NCI-H82 (cell line): ENCODE measurements around the gene CCBE1.
A peak's percentile ranks its signal among the peaks of the same experiment; 100 is the strongest.

Experiments used
- DNase-seq: peaks from one replicate; lab custom pipeline; 2025; lab: John Stamatoyannopoulos, UW

The CCBE1 gene

DNA sequence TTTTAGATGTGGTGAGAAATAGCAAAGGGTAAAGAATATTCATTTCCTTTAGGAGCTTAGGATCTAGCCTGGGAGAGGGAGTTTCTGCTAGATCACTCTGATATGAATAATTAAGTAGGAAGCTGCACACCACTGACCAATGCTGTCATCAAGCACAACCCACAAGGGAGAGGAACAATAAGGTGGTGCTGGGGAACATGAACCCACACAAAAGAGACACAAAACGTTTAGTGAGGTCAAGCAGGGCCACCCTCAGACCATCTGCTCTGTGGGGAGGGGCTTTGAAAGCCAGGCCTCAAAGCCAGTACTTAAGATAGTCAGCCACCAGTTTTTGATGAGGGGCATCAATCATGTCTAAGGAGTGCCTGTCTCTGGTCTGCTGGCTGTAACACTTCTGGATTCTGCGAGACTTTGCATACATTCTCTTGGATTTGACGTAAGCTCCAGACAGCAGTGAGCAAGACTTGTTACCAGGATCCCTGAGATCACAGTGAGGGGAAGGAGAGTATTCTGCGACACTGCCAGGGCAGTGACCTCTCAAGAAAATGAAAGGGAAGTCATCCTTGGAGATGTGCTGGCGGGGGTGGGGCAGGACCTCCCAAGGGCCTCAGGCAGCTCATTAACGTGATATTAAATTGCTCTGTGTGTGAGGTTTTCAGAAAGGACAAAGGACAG, 127.0 kb downstream of the CCBE1 start:
- peak; percentile 94 for DNase-seq

DNA sequence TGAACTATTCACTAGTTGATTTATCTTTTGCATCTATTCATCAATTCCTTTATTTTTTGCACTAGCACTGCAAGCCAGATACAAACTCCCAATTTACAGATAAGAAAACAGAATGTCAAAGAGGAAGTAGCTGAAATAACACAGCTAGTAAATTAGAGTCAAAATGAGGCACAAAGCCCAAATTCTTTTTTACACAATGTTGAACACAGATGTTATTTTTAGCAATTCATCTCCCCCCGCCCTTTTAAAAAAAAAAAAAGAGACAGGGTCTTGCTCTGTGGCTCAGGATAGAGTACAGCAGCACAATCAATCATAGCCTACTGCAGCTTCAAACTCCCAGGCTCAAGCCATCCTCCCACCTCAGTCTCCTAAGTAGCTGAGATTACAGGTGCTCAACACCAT, 127.8 kb downstream of the CCBE1 start:
- DNase-seq: no peak

DNA sequence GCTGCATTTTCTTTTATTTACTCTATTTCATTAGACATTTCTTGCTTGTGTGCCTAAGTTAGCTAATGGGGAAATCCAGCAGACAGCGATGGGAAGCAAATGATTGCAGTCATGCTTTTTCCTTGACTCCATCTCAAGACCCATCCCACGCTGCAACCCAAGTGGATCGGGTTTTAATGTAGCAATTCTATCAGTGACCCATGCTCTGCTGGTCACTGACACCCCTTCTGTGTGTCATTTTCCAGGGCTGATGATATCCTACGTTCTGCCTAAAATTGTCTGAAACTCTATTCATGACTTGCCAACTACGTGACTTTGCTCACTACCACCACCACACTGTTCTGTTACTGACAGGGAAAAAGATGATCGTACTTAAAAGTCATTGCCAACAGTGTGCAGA, 129.8 kb downstream of the CCBE1 start:
- no peak for DNase-seq

DNA sequence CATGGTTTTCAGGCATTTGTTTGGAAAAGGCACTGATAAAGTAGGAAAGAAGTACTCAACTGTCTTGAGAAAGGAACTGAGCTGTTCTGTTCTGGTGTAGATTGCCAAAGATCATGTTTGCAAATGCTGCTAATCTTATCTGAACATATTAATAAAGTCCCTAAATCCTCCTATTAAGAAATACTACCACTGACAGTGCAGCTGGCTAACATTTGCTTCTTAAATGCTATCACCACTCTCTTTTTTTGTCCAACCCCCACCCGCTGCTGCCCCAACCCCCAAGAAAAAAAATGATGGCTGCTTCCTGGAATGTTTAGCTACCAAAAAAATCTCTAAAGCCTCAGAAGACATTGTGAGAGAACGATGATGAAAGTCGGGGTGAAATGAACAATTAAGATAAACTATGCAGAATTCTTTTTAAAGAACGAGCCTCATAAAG, 130.7 kb downstream of the CCBE1 start:
- DNase-seq: peak; percentile 42

DNA sequence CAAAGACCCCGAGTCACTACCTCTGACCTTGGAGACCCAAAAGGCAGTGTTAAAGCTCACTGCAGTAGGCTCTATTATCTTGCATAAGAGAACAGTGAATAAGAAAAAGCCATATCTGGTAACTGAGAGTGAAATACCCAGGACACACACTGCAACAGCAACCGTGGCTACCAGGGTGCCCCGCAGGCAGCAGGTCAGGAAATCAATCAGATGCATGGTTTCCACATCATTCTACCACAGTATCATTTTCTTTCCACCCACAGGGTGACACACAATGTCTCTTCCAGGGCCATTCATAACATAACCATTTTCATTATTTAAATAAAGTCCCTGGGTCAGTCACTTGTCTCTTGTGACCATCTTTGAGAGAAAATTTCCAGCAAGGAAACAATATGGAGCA, 131.3 kb downstream of the CCBE1 start:
- DNase-seq: no peak

DNA sequence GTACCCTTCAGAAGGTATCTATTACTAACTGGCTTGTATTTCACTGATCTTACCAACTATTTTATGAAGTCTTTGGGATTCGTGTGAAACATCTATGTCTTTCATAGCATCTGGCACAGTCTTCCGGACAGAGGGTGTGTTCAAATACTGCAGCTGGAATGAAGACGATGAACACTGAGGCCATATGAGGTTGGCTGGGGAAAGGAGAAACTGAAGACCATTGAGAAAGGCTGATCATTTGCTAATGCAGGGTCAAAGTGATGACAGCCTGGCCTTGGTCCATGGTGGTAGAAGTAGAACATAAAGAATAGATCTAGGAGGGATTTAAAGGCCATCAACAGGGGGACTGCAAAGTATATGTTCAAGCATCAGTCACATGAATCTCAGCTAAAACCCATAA, 132.7 kb downstream of the CCBE1 start:
- DNase-seq: no peak

DNA sequence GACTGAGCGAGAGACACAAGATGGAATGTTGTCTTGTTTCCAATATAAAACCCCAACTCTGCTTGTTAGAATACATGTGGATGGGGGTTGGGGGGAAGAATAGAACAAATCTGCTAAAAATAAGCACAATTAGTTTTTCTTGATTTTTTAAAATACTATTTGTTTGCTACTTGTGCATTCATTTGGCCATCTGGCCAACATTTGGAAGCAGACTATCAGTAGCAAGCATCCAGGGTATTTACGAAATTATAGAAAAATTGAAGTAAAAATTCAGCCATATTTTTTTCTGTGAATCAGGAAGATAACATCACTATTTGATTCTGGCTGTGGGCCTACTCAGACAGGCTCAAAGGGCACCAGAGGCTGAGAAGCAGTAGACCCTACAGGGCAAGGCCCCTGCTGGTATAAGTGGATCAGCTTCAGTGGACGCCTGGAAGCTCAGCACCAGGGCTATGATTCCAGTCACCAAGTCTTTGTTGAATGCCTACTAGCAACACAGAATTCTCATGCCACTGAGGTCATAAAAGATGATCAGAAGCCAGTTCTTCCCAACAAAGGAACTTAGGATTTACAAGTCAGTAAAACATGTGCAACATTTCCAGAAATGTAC, 133.9 kb downstream of the CCBE1 start:
- DNase-seq: no peak

DNA sequence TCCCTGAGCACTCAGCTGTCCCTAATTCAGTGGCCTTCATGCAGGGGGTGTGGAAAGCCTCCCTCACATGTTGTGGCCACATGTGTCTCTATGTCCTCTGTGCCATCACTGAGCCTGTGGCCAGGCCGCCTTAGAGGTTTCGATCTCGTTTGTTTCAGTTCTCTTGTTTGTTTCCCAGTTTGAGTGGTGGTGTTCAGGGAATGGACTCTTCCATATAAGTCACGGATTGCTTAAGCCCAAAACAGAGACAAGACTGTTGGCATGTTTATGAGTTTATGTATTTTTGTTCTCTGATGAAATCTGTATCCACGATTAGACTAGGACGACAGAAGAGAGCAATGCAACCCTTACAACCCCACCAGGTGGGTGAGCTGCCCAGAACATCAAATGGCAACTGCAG, 134.5 kb downstream of the CCBE1 start:
- no peak for DNase-seq

DNA sequence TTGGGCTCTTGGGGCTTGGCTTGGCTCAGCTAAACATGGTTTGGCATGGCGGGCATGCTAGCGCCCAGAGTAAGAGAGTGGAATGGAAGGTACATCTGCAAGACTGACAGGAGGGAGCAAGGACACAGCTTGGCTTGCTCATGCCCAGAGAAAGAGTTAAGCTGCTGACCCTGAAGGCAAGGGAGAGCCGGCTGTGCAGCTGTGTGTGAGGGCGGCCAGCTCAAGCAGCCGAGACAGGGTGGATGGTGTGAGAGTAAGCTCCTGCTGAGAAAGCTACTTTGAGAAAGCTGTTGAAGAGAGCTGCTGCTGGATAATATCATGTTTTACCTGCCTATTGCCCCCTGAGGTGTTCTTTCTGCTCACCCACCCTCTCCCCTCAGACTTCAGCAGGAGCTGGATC, 135.6 kb downstream of the CCBE1 start:
- no peak for DNase-seq

DNA sequence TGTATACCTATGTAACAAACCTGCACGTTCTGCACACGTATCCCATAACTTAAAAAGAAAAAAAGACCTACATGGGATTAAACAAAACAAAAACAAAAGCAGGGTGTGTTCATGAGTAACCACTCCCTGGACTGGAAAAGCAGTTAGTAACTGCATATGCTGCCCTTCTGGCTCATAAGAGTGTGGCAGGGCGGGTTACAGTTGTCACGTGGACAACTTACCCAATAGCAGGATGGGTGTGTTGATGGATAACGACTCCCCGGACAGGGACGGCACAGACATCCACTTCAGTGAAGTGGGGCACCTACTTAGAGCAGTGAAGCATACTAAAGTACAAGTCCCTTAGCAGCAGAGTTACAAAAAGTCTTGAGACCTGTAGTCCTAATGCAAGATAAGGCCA, 136.7 kb downstream of the CCBE1 start:
- no peak for DNase-seq

DNA sequence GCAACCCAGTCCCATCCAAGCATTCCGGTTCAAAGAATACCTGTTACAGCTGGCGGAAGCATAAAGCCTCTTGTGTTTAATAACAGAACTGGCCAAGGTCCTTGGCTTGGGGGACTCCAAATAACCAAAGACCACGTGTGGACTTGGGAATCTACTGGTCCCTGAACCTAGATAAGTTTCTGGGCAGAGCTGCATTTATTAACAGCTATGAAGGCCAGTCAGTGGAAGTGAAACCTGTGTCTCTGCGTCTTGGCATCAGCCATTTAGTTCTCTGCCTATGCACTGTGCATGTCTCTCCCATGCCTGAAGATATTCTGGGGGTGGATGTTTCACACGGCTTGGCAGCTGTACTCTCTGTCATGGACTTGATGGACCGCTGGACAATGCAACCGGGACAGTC, 137.7 kb downstream of the CCBE1 start:
- DNase-seq: no peak

DNA sequence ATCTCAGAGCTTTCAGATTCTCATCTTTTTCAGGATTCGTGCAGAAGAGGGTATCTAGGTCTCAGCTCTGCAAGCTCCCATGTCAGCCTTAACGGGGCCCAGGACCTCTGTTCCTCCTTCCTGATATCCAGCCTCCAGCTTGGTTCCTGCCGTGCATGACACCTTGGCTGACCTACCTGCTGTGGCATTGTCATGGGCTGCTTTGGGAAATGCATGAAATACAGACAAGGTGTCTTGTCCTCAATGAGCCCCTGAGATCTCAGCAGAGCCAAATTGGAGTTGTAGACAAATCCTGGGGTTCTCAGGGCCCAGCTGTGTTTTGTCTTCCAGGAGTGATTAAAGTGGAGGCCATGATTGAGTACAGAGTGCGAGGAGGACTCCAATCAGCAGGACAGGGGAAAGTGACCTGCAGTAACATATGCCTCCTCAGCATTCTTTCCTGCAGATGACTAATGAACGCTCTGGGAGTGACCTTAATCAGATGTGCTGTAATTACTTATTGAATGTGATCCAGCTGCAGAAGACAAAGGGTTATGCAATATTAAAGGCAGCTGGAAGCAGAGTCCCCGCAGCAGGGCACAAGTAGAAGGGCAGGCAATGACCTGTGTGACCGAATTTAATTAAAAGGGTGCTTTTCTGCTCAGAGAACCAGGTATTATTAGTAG, 141.1 kb downstream of the CCBE1 start:
- DNase-seq: no peak

DNA sequence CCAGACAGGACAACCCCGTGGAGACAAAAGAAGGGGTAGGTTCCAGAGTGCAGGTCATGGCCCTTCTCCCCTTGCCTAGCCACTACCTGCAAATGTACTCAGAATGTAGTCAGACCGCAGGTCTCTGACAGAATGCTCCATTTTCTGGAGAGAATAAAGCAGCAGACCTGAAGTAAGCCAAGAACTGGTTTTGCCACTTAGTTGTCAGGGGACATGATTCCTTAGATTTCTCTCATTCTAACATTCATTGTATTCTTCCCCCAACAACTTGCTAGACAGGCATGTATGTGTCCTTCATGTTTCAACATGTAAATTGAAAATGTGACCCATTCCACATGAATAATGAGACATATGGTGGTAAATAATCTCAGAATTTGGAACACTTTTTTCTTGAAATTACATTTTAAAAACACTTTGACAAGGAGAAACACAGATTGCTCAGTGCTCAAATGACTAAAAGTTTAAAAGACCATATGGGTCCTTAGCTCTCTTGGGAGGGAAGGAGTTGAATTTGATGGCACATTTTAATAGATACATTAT, 142.4 kb downstream of the CCBE1 start:
- DNase-seq: no peak

DNA sequence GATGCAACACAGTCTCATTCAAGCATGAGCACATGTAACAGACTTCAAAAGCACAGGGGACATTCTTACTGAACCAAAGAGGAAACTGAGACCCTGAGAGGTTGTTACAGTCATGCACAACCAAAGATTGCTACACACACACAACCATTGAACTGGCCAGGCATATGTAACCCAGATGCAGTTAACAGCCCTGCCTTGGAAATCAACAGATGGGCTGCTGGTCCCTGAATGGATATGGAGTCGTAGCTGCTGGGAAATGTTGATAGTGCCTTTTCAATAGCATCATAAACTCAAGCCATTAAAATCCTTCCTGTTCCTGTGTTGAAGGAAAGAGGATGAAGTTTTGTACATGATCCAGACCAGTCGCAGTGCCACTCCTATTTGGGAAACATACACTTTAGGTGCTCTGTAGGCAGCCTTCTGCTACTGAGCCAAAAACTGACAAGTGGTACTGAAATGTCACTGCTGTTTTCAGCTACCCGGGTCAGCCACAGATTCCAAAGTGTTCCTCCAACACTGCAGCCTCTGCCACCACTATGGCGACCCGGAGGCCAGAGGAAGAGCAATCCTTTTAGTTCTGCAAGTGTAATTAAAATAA, 143.9 kb downstream of the CCBE1 start:
- no peak for DNase-seq

DNA sequence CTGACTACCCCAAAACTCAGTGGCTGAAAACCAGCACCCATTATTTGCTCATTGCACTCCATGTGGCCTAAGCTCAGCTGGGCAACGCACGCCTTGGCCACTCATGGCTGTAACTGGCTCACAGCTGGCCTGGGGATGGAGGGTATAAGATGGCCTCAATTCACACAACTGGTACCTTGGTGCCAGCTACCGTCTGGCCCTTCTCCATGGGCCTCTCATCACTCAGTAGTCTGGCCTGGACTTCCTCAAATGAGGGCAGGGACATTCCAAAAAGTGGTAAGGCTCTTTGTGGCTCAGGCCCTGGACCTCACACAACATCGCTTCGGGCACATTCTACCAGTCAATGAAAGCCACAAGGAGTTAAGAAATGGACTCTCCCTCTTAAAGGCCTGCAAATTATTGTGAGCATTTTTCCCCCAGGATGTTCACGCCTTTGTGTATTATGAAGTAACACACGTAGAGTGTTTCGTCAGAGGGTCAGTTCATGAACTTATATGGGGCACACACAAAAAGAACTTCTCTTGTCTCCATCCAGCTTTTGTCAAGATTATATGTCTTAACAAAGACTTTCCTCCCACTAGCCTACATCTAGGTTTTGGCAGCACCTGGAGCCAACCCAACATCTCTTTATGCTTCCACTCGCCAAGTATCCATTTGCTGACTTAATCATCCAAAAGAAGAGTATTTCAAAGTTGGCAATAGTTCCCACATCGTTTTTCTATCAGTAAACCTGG, 145.2 kb downstream of the CCBE1 start:
- DNase-seq: no peak

DNA sequence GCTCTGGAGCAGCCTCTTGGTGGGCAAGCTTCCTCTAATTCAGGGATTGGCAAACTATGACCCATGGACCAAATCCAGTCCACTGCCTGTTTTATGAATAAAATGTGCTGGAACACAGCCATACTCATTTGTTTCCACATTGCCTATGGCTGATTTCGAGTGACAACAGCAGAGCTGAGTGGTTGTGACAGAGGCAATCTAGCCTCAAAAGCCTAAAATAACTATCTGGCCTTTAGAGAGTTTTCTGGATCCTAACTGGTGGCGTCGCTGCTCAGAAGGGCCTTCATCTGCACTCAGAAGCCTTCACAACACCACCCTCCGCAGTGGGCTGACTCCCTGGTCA, 147.1 kb downstream of the CCBE1 start:
- DNase-seq: no peak

DNA sequence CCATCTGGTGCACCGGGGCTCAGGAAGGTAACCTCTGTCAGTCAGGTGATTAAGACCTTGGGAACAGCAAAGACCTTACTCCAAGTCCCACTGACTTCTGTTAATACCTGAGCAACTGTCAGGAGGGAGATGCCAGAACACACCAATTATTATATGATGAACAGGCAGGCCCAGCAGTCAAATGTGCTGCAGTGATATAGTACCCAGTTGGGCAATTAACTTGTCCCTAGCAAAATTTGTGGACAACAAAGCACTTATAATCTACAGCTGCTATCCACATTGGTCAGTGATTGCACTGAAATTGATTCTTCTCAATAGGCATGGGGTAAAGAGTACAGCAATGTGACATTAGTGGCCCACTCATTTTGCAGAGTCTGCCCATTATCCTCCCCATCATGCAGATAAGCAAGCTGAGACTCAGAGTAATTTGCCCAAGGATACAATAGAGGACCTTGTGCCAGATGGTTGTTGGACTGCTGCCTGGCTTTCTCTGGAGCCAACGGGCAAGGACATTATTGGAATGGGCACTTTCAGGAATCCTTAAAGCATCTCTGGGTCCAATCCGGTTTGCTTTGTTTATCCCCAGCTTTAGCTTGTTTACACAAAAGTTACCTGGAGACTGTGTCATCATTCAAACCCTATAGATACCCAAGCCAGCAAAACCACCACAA, 147.6 kb downstream of the CCBE1 start:
- DNase-seq: no peak

DNA sequence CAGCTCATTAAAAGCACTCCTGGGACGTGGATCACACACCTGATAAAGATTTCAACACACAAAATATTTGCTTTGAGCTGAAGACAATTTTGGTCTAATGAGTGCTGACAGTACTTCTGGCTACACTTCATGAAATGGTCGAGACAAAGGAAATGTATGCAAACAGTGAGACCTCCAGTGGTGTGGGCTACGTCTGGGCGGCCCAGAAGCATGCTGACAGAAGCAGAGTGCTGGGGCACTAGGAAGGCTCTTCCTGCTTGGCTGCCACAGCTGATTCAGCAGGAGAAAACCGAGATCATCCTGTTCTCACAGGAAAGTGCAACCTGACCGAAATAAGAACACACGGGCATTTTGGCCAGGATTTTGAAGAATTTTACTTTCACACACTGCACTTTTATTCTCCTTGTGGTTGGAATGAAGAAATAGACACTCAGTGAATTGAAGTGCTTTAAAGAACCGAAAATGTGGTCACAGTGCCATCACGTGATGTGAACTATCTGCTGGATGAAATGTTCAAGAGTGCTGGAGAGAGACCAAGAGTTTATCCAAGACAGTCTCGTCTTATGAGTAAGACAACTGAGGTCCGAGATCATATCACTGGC, 149.5 kb downstream of the CCBE1 start:
- DNase-seq: no peak

DNA sequence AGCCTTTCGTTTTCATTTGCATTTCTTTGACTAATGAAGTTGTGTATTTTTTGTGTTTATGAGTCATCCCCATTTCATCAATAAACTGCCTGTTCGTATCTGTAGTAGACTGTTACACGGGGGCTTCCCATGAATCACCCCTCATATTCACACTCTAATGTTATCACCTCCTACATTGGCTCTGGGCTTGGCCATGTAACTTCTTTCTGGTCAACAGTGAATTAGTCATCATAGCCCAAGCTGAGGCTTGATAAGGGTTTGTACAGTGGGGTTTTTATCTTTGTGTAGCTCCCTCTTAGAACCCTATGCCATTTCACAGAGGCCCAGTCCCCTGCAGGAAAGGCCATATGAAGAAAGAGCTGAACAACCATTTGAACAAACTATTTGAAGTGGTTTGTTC, 151.0 kb downstream of the CCBE1 start:
- no peak for DNase-seq

DNA sequence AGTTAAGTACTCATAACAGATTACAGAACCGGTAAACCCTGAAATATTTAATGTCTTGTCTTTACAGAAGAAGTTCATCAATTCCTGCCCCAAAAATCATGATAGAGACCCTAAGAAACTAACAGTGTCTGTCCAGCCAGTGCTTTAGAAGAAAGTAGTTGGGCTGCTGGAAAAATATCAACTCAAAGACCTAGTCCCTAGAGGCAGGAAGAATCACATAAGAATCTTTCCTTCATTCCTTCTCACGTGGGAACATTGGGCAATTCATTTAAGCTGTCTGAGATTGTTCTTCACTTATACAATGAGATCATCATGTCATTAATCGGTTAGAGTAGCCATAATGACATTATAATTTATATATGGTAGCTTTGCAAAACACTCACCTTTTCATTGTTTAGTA, 156.4 kb downstream of the CCBE1 start:
- peak; percentile 13 for DNase-seq

DNA sequence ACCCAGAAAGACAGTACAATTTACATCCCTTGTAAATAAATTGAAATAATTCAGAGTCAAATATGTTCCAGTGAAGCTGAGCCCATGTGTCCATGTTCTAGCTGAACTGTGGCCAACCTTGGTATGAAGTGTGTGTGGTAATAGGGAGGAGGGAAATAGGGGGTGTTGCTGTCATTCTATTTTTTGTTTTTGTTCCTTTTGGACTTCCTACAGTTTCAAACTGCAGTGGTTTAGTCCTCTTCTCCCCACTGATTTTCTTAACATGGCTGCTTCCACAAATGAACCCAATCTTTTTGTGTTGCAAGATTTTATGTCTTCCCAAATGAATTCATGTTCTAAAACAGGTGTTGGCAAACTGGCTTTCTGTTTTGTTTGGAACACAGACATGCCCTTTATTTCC, 156.9 kb downstream of the CCBE1 start:
- DNase-seq: no peak
